HG02884 (cell line): ENCODE measurements around the gene MARCO.
"Not testable (repeated sequence)": the region's sequence is repeated elsewhere in the genome, so short reads cannot be mapped to it uniquely, and the experiment has no call there.

Experiments used
- ATAC-seq: cut with Tn5 transposase; IDR thresholded peaks from one replicate; pipeline ENCODE4 v1.9.1; 2021; ENCODE audit warnings: mild to moderate bottlenecking, moderate library complexity; ENCODE audit not compliant: unreplicated experiment

MARCO gene

GRCh38 chr2:119028327-119029174 lies 86.6 kb downstream of the MARCO start:
- no peak for ATAC-seq

- no peak for ATAC-seq
Measured at GRCh38 chr2:119029297-119029696, 87.3 kb downstream of the MARCO start.

- ATAC-seq = not testable (repeated sequence)
Measured at GRCh38 chr2:119037922-119038321, 95.9 kb downstream of the MARCO start.

- ATAC-seq = no peak
Measured at GRCh38 chr2:119040730-119041129, 98.7 kb downstream of the MARCO start.
